Measurements from ENCODE around the gene AQP1.

AQP1 gene

GRCh38 chr7:30950197-30950596 lies 38.5 kb downstream of the AQP1 start:
- Mint-ChIP-seq H3K27me3 (ENCODE audit: low read depth) (peaks cover 4% of the 10 kb centered on the region), H3K9me3 (peaks cover 20% of the 10 kb centered on the region), H3K27ac (no peak overlapping the region), H3K4me3 (no peak overlapping the region), H3K36me3 (ENCODE audit: low read depth) (no peaks in the 10 kb centered on the region), H3K4me1 (no peaks in the 10 kb centered on the region)
- TF ChIP-seq CTCF (IDR thresholded peaks at IDR 0.05; ENCODE audit: unreplicated experiment in 3 of 3) = no peak

- H3K9me3 Mint-ChIP-seq = peaks cover 33% of the 10 kb centered on the region
Measured at GRCh38 chr7:30954914-30955313, 43.3 kb downstream of the AQP1 start.

GRCh38 chr7:30956704-30957103 lies 45.1 kb downstream of the AQP1 start:
- Mint-ChIP-seq H3K27ac (no peak overlapping the region), H3K36me3 (ENCODE audit: low read depth) (no peaks in the 10 kb centered on the region), H3K27me3 (ENCODE audit: low read depth) (peaks cover 8% of the 10 kb centered on the region), H3K4me3 (no peak overlapping the region), H3K9me3 (peaks cover 33% of the 10 kb centered on the region), H3K4me1 (no peaks in the 10 kb centered on the region)
- TF ChIP-seq CTCF (IDR thresholded peaks at IDR 0.05; ENCODE audit: unreplicated experiment in 3 of 3) = no peak

More at GRCh38 chr7:30954914-30955313, 43.3 kb downstream of the AQP1 start:
- no peak overlapping the region for H3K27ac Mint-ChIP-seq
- peaks cover 8% of the 10 kb centered on the region for H3K27me3 Mint-ChIP-seq (ENCODE audit: low read depth)
- H3K4me1 Mint-ChIP-seq = no peaks in the 10 kb centered on the region
- no peak for TF ChIP-seq CTCF (IDR thresholded peaks at IDR 0.05; ENCODE audit: unreplicated experiment in 3 of 3)
- H3K4me3 Mint-ChIP-seq = no peak overlapping the region
- no peaks in the 10 kb centered on the region for H3K36me3 Mint-ChIP-seq (ENCODE audit: low read depth)

GRCh38 chr7:30963842-30964241 lies 52.2 kb downstream of the AQP1 start, which contains the start of gene GHRHR:
Gene GHRHR (plus strand): TSS chr7:30963953. CDS start chr7:30964069, 116 bp downstream.
- no peaks in the 10 kb centered on the region for H3K4me1 Mint-ChIP-seq
- no peak within 1 kb of the TSS for H3K4me3 Mint-ChIP-seq
- no peak within 1 kb of the TSS for H3K27ac Mint-ChIP-seq
- H3K9me3 Mint-ChIP-seq = no peaks in the 10 kb centered on the region
- no peaks in the 10 kb centered on the region for H3K36me3 Mint-ChIP-seq (ENCODE audit: low read depth)
- TF ChIP-seq CTCF (IDR thresholded peaks at IDR 0.05; ENCODE audit: unreplicated experiment in 3 of 3) = no peak
- peaks cover 44% of the 10 kb centered on the region for H3K27me3 Mint-ChIP-seq (ENCODE audit: low read depth)

GRCh38 chr7:30965372-30965771 lies 53.7 kb downstream of the AQP1 start:
- peaks cover 41% of the 10 kb centered on the region for H3K27me3 Mint-ChIP-seq (ENCODE audit: low read depth)
- no peaks in the 10 kb centered on the region for H3K36me3 Mint-ChIP-seq (ENCODE audit: low read depth)

More at GRCh38 chr7:30965372-30965771, 53.7 kb downstream of the AQP1 start:
- no peak overlapping the region for H3K4me3 Mint-ChIP-seq
- no peaks in the 10 kb centered on the region for H3K9me3 Mint-ChIP-seq
- TF ChIP-seq CTCF (IDR thresholded peaks at IDR 0.05; ENCODE audit: unreplicated experiment in 3 of 3) = no peak
- H3K27ac Mint-ChIP-seq = no peak overlapping the region
- no peaks in the 10 kb centered on the region for H3K4me1 Mint-ChIP-seq
